Bronchus fibroblast of lung (primary cell): Measurements from ENCODE around the gene SFSWAP. TPM values are rescaled to one million over a fixed set of nuclear protein-coding genes. Genes with fewer than 3 reads are reported as not detected.

Source experiments
- total RNA-seq: library from RNA; depleted of rRNA; stranded (reverse); fragments of >200 nt; gene quantifications from 2 replicates; pipeline ENCODE4 v1.2.3, GENCODE V29; 2015

The SFSWAP gene
- 19.8 and 22.2 TPM in 2 replicates for total RNA-seq

DNA sequence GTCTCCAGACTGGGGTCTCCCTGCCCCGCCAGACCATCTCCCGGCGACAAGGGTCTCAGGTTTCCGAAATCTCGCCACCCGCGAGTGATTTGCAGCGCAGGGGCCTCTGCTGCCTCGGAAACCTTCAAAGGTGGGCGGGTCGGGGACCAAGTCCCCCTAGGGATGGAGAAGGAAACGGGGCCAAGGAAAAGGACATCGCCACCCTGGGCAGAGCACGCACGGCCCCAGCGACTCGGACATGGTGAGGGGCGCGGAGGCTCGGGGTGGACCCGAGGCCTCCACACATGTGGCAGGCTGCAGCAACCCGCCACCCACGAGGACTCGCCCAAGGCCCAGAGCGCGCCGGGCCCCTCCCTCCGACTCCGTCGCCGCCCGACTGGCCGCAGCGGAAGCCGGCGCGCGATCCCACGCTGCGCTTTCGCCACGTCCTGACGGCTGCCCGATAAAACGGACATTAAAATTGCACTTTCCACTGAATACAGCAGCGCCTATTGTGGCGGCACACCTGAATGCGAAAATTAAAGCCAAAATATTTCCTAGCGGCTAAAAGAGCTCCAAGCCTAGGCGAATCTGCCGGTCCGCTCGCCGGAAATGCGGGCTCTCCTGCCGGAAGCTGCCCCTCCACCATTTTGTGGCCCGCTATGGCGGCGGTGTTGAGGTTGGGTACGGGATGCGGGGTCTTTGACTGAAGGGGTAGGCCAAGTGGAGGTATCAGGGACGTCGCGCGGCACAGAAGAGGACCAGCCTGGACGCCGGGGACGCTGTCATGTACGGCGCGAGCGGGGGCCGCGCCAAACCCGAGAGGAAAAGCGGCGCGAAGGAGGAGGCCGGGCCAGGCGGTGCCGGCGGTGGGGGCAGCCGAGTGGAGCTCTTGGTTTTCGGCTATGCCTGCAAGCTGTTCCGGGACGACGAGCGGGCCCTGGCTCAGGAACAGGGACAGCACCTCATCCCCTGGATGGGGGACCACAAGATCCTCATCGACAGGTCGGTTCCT, at the start of gene SFSWAP:
Gene SFSWAP (plus strand): TSS at position 627 of the 994 bp plus-strand sequence. CDS start 140 bp downstream, at position 767.

DNA sequence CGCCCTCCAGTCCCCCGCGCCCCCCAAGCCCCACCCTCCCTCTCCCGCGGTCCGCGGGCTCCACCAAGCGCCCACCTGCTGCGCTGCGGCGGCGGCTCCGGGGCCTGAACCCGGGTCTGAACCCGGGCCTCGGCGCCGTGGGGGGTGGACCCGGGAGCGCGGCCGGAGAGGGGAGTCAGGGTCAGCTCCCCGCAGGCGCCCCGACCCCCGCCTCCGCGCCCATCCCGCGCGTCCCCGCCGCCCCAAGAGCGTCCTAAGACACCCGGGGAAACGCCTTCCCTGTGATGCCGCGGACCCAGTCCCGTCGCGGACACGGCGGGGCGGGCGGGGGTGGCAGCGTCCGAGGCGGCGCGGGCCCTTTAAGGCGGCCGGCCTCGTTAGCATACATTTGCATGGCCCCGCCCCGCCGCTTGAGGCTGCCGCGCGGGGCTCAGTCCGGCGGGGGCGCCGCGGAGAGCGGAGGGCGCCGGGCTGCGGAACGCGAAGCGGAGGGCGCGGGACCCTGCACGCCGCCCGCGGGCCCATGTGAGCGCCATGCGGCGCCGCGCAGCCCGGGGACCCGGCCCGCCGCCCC, 117.2 kb downstream of the SFSWAP start, which contains the start of gene MMP17:
Gene MMP17 (plus strand): TSS at position 433 of the 574 bp plus-strand sequence. CDS start 102 bp downstream, at position 535.

Other genes starting within 250 kb of the SFSWAP start
- 10.3 and 12.1 TPM in 2 replicates for gene MMP17, start 117.3 kb downstream of the SFSWAP start, total RNA-seq
- gene ULK1, start 183.5 kb downstream of the SFSWAP start, total RNA-seq = 5.8 and 6.6 TPM in 2 replicates
- 11.9 and 12.5 TPM in 2 replicates for gene PUS1, start 218.2 kb downstream of the SFSWAP start, total RNA-seq
- 6.6 and 8.6 TPM in 2 replicates for gene EP400, start 238.9 kb downstream of the SFSWAP start, total RNA-seq